Activated CD4-positive, alpha-beta T cell treated with anti-CD3 and anti-CD28 coated beads, Interleukin-2, amount 10 ng/mL, durations not matched to agents 7 days and 5 days (primary cell): ENCODE results near the gene SLC16A10. TPM values are rescaled to one million over a fixed set of nuclear protein-coding genes. Genes with fewer than 3 reads are reported as not detected.

Experiments used
- CTCF ChIA-PET: fragments of 350-600 bp; sonication (Branson Sonifier 250); formaldehyde crosslinking; loops from one replicate; lab custom pipeline; 2021; ENCODE audit warnings: antibody characterized with exemption; lab: Charles Lee
- POLR2A ChIA-PET: fragments of 350-600 bp; sonication (Branson Sonifier 250); formaldehyde crosslinking; loops from one replicate; lab custom pipeline; 2021; ENCODE audit warnings: antibody characterized with exemption; lab: Charles Lee
- DNase-seq: peaks from one replicate; pipeline ENCODE4 v3.0.0-alpha.2; 2020
- H3K27ac Mint-ChIP-seq: one replicate; pipeline ENCODE4 v1.8.0; 2021; ENCODE audit warnings: mild to moderate bottlenecking, moderate library complexity, mixed read lengths
- H3K27me3 Mint-ChIP-seq: one replicate; pipeline ENCODE4 v1.8.0; 2021; ENCODE audit warnings: mixed read lengths
- H3K36me3 Mint-ChIP-seq: one replicate; pipeline ENCODE4 v1.8.0; 2021; ENCODE audit warnings: low read depth, mixed read lengths
- H3K4me1 Mint-ChIP-seq: one replicate; pipeline ENCODE4 v1.8.0; 2021; ENCODE audit warnings: mixed read lengths
- H3K4me3 Mint-ChIP-seq: one replicate; pipeline ENCODE4 v1.8.0; 2021; ENCODE audit warnings: mild to moderate bottlenecking, moderate library complexity, mixed read lengths
- H3K9me3 Mint-ChIP-seq: one replicate; pipeline ENCODE4 v1.8.0; 2021; ENCODE audit warnings: mixed read lengths
- total RNA-seq, 2 experiments: library from RNA; stranded (reverse); gene quantifications; one replicate each; pipeline ENCODE4 v1.2.3, GENCODE V29; 2021

The SLC16A10 gene
- total RNA-seq, 2 experiments from 2014 or later = 3.2 TPM

DNA sequence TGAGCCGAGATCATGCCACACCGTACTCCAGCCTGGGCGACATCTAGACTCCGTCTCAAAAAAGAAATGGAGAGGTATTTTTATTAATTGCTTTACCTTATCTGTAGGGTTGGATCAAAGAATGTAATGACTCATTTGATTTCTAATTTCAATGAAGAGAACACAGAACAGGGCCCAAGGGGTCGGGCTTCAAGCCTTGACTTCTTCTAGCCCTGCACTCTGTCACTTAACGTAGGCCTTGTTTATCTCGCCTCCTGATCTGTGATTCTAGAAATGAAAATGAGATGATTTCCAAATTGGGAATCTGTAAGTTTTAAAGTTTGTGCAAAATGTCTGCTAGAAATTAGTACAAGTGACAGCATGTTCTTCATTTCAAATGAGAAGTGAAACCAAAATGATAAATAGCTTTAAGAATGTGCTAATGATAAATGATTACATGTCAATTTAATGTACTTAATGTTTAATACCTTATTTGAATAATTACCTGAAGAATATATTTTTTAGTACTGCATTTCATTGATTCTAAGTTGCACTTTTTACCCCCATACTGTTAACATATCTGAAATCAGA is 180.5 kb downstream of the SLC16A10 start:
- ChIA-PET POLR2A (no interaction called here), CTCF (interaction anchor here (3.5 kb wide), 1 partner anchor 9 kb away, joined by 17 read pairs; a partner anchor contains a TSS)
- DNase-seq = no peak
- peaks cover 51% of the 10 kb centered on the region for H3K36me3 Mint-ChIP-seq
- no peak overlapping the region for H3K27ac Mint-ChIP-seq
- H3K4me3 Mint-ChIP-seq = no peak overlapping the region
- no peaks in the 10 kb centered on the region for H3K27me3 Mint-ChIP-seq
- peaks cover 10% of the 10 kb centered on the region for H3K4me1 Mint-ChIP-seq
- H3K9me3 Mint-ChIP-seq = no peaks in the 10 kb centered on the region

DNA sequence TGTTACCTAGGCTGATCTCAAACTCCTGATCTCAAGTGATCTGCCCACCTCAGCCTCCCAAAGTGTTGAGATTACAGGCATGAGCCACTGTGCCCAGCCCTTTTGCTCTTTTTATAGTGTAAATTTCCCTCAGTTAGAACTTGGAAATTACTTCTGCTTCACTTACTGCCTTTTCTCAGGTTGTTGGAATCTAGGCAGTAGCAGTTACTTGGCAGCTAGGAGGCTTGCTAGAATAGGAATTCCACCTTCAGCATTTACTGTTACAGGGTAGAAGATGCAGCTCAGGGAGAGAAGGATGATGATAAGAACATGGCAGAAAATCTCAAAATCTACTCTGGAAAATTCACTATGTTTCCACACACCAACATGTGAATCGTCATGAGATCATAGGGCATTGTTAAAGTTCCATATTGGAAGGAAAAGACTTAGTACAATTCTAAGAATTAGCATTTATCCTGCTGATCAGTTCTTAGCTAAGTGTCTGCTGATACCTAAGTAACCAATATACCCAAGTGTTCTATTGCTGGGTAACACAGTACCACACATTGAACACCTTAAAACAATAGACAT is 182.2 kb downstream of the SLC16A10 start:
- POLR2A ChIA-PET = no interaction called here
- H3K9me3 Mint-ChIP-seq = peaks cover 9% of the 10 kb centered on the region

DNA sequence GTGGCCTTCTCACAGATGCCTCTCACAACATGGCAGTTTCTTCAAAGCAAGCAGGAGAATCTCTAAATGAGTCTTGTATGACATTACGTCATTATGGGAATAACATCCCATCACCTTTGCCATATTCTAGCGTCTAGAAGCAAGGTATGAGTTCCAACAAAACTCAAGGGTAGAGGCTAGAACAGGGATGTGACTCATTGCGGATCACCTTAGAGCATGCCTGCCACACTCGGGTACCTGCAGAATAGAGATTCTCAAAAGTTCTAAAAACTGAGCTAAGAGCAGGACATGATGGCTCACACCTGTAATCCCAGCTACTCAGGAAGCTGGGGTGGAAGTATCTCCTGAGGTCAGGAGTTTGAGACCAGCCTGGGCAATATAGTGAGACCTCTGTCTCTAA is 182.8 kb downstream of the SLC16A10 start:
- H3K27ac Mint-ChIP-seq = no peak overlapping the region
- H3K4me3 Mint-ChIP-seq = no peak overlapping the region
- no peak for DNase-seq
- peaks cover 6% of the 10 kb centered on the region for H3K4me1 Mint-ChIP-seq
- CTCF ChIA-PET = interaction anchor here (0.6 to 3.5 kb wide), 3 partner anchors 10 to 342 kb away, joined by 3 to 17 read pairs (median 4); a partner anchor contains a TSS
- peaks cover 67% of the 10 kb centered on the region for H3K36me3 Mint-ChIP-seq
- no peaks in the 10 kb centered on the region for H3K27me3 Mint-ChIP-seq
- POLR2A ChIA-PET = no interaction called here
- H3K9me3 Mint-ChIP-seq = peaks cover 12% of the 10 kb centered on the region

More for the DNA sequence above, 182.2 kb downstream of the SLC16A10 start:
- no peak for DNase-seq
- Mint-ChIP-seq H3K4me1 (peaks cover 6% of the 10 kb centered on the region), H3K36me3 (peaks cover 61% of the 10 kb centered on the region), H3K27ac (no peak overlapping the region), H3K27me3 (no peaks in the 10 kb centered on the region), H3K4me3 (no peak overlapping the region)
- CTCF ChIA-PET = interaction anchor here (1.3 to 3.5 kb wide), 2 partner anchors 10 kb away, joined by 4 to 17 read pairs; a partner anchor contains a TSS

DNA sequence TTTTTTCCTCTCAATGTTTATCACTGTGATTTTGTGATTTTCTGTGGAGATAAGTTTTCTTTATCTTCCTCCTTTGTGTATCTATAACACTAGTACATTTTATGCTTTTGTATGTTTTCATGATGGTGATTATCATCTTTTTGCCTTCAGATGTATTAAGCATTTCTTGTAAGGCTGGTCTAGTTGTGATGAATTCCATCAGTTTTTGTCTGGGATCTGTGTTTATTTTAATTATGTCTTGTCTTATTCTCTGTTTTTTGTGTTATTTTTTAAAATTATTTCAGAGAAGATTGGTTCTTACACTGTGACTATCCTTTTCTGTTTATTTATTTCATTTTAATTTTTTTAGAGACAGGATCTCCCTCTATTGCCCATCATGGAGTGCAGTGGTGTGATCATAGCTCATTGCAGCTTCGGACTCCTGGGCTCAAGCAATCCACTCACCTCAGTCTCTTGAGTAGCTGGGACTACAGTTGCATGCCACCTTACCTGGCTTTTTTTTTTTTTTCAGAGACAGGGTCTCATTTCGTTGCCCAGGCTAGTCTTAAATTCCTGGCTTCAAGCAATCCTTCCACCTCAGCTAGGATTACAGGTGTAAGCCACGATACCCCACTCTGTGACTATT is 187.4 kb downstream of the SLC16A10 start:
- POLR2A ChIA-PET = no interaction called here
- no peak overlapping the region for H3K4me3 Mint-ChIP-seq
- peaks cover 2% of the 10 kb centered on the region for H3K4me1 Mint-ChIP-seq
- no peaks in the 10 kb centered on the region for H3K27me3 Mint-ChIP-seq
- peaks cover 19% of the 10 kb centered on the region for H3K9me3 Mint-ChIP-seq
- DNase-seq = no peak
- H3K36me3 Mint-ChIP-seq = peaks cover 74% of the 10 kb centered on the region
- no peak overlapping the region for H3K27ac Mint-ChIP-seq
- CTCF ChIA-PET = interaction anchor here (0.6 to 0.9 kb wide), 3 partner anchors 268 to 769 kb away, joined by 3 read pairs; no protein-coding TSS in a partner anchor

DNA sequence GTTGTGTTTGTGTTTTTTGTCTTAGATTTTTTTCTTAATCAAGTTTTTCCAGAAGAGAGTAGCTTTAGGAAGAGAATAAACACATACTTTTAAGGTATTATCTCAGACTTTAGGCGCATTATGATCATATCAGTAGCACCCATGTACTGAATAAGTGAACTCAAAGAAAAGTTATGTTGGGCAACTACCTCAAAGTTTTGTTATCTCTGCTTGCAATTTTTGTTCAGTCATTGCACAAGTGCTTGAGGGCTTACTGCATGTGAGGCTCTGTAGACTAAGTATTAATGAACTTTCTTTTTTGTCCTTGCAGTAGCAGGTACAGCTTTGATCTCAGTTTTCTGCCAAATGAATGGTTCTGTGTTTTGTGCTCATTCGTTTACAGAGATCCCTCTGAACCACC is 189.0 kb downstream of the SLC16A10 start:
- ChIA-PET CTCF (interaction anchor here (1.6 kb wide), 1 partner anchor 17 kb away, joined by 4 read pairs; a partner anchor contains a TSS), POLR2A (no interaction called here)
- Mint-ChIP-seq H3K27ac (no peak overlapping the region), H3K27me3 (no peaks in the 10 kb centered on the region), H3K9me3 (peaks cover 19% of the 10 kb centered on the region), H3K36me3 (peaks cover 82% of the 10 kb centered on the region), H3K4me1 (peaks cover 2% of the 10 kb centered on the region), H3K4me3 (no peak overlapping the region)
- no peak for DNase-seq

DNA sequence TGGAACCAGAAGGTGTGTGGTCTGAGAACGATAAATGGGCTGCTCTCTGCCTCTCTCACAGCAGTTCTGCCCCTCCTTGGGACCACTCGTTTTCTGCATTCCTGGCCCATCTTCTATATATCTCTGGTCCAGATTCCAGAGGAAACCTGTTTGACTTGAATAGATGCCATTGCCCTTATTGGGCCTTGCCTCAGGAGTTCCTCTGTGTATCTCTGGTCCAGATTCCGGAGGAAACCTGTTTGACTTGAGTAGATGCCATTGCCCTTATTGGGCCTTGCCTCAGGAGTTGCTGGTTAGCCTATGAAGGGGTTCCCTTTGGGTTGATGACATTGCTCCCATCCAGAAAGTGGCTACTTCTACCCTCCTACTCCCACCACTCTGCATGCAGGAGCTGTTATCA is 189.4 kb downstream of the SLC16A10 start:
- POLR2A ChIA-PET = no interaction called here

DNA sequence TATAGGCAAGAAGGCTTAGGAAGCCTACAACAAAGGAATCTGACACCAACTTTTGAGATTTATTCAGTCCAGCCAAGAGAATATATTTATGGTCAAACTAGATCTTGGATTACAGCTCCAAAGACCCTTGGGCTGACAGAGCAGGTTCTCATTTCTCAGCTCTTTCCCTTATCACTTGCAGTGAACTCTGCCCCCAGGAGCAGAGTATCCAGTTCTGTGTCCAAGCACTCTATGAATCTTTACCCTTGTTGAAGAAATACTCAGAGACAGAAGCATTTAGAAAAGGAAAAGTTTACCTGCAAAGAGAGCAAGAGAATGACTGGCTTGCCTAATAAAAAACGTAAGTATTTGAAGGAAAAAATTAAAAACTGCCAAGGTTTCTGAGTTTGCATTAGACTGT is 190.5 kb downstream of the SLC16A10 start:
- Mint-ChIP-seq H3K9me3 (peaks cover 20% of the 10 kb centered on the region), H3K36me3 (peaks cover 88% of the 10 kb centered on the region), H3K27ac (no peak overlapping the region), H3K4me3 (no peak overlapping the region), H3K4me1 (peaks cover 2% of the 10 kb centered on the region), H3K27me3 (no peaks in the 10 kb centered on the region)
- CTCF ChIA-PET = interaction anchor here (0.9 to 1.3 kb wide), 3 partner anchors 12 to 19 kb away, joined by 3 read pairs; a partner anchor contains a TSS
- no peak for DNase-seq
- POLR2A ChIA-PET = no interaction called here

More for the DNA sequence above, 189.4 kb downstream of the SLC16A10 start:
- DNase-seq = no peak
- CTCF ChIA-PET = interaction anchor here (1.3 to 1.6 kb wide), 2 partner anchors 11 to 18 kb away, joined by 3 to 4 read pairs; a partner anchor contains a TSS
- H3K27ac Mint-ChIP-seq = no peak overlapping the region
- peaks cover 19% of the 10 kb centered on the region for H3K9me3 Mint-ChIP-seq
- peaks cover 84% of the 10 kb centered on the region for H3K36me3 Mint-ChIP-seq
- no peaks in the 10 kb centered on the region for H3K27me3 Mint-ChIP-seq
- H3K4me1 Mint-ChIP-seq = peaks cover 2% of the 10 kb centered on the region
- H3K4me3 Mint-ChIP-seq = no peak overlapping the region

DNA sequence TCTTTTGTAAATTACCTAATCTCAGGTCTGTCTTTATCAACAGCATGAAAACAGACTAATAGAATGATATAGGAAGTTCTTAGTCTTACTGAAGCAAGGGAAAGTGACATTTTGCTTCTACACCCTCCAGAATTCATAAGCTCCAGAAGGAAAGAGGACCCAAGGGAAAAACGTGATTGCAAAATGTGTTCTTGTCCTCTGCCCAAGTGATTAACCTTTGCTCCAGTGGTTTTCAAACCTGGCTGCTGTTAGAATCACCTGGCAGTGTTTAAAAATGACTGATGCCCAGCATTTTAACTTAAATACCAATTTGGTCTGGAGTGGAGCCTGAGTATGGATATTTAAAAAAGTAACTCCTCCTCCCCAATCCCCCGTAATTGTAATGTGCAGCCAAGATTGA is 191.4 kb downstream of the SLC16A10 start:
- peaks cover 2% of the 10 kb centered on the region for H3K4me1 Mint-ChIP-seq
- H3K9me3 Mint-ChIP-seq = peaks cover 18% of the 10 kb centered on the region
- no peak overlapping the region for H3K27ac Mint-ChIP-seq
- DNase-seq = no peak
- H3K36me3 Mint-ChIP-seq = peaks cover 85% of the 10 kb centered on the region
- no peak overlapping the region for H3K4me3 Mint-ChIP-seq
- POLR2A ChIA-PET = no interaction called here
- CTCF ChIA-PET = interaction anchor here (0.6 to 1.4 kb wide), 2 partner anchors 9 to 317 kb away, joined by 3 to 4 read pairs; no protein-coding TSS in a partner anchor
- no peaks in the 10 kb centered on the region for H3K27me3 Mint-ChIP-seq

DNA sequence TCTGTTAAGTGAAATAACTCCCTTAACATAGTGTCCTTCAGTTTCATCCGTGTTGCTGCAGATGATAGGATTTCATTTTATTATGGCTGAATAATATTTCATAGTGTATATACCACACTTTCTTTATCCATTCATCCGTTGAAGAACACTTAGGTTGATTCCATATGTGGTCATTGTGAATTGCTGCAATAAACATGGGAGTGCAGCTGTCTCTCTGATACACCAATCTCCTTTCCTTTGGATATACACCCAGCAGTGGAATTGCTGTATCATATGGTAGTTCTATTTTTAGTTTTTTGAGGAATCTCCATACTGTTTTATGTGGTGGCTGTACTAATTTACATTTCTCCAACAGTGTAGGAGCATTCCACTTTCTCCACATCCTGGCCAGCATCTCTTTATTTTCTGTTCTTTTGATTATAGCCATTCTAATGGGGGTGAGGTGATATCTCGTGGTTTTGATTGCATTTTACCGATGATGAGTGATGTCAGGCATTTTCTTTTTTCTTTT is 193.2 kb downstream of the SLC16A10 start:
- Mint-ChIP-seq H3K4me3 (no peak overlapping the region), H3K27me3 (no peaks in the 10 kb centered on the region), H3K36me3 (peaks cover 71% of the 10 kb centered on the region), H3K9me3 (peaks cover 9% of the 10 kb centered on the region), H3K27ac (no peak overlapping the region), H3K4me1 (peaks cover 2% of the 10 kb centered on the region)
- POLR2A ChIA-PET = no interaction called here
- DNase-seq = no peak
- CTCF ChIA-PET = interaction anchor here (1.3 to 1.7 kb wide), 3 partner anchors 10 to 54 kb away, joined by 3 to 5 read pairs (median 4); a partner anchor contains a TSS

Other genes with a start within 250 kb of the SLC16A10 start
- gene AMD1, start 212.7 kb upstream of the SLC16A10 start, total RNA-seq = 100 to 1,000 TPM in 1 of 2 experiments, 10 to 100 TPM in 1; 76.5 to 103 TPM
- 10 to 100 TPM; 85.9 to 98.7 TPM for gene GTF3C6, start 128.8 kb upstream of the SLC16A10 start, total RNA-seq
- gene RPF2, start 105.5 kb upstream of the SLC16A10 start, total RNA-seq = 10 to 100 TPM; 21.6 to 21.9 TPM